ENCODE measurements around the gene TXNRD2.

The TXNRD2 gene

GRCh38 chr22:19904935-19905334 is 36.7 kb downstream of the TXNRD2 start:
- Histone ChIP-seq H3K36me3 (ENCODE audit: insufficient read depth, low read length) (no peaks in the 10 kb centered on the region), H3K79me2 (ENCODE audit: control insufficient read depth, insufficient read depth, low read length, unreplicated experiment) (no peaks in the 10 kb centered on the region), H3K27ac (ENCODE audit: low read depth, low read length) (no peak overlapping the region), H2AFZ (ENCODE audit: low read length, unreplicated experiment) (no peak overlapping the region), H3K4me1 (ENCODE audit: control insufficient read depth, insufficient read depth, low read length, unreplicated experiment) (no peaks in the 10 kb centered on the region), H3K27me3 (ENCODE audit: insufficient read depth, low read length) (no peaks in the 10 kb centered on the region), H3K4me3 (ENCODE audit: low read depth, low read length) (no peak overlapping the region)

- no peaks in the 10 kb centered on the region for H3K36me3 ChIP-seq (ENCODE audit: insufficient read depth, low read length)
- H3K27ac ChIP-seq (ENCODE audit: low read depth, low read length), result no peak overlapping the region
- H3K4me1 ChIP-seq (ENCODE audit: control insufficient read depth, insufficient read depth, low read length, unreplicated experiment), result no peaks in the 10 kb centered on the region
- H3K4me3 ChIP-seq (ENCODE audit: low read depth, low read length), result no peak overlapping the region
- no peaks in the 10 kb centered on the region for H3K79me2 ChIP-seq (ENCODE audit: control insufficient read depth, insufficient read depth, low read length, unreplicated experiment)
- no peak overlapping the region for H2AFZ ChIP-seq (ENCODE audit: low read length, unreplicated experiment)
- H3K27me3 ChIP-seq (ENCODE audit: insufficient read depth, low read length), result no peaks in the 10 kb centered on the region
Measured at GRCh38 chr22:19904174-19904856, 37.3 kb downstream of the TXNRD2 start.

DNA sequence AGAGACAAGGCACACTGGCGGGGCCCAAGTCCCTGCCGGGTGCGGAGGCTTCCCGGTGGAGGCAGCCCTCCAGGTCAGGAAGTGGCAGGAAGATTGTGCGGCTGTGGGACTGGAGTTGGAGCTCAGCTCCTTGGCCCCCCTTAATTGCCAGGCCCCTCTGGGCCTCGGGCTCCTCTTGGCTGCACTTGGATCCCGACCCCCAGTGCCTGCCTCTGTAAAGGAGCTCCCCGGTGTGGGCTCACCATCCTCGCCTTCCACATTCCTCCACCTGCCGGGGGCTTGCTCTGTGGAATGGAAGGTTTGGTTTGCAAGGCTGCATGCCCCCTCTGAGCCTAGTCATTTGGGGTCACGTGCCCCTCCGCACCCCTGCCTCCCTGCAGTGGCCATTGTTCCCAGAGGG is 38.1 kb downstream of the TXNRD2 start:
- Histone ChIP-seq H2AFZ (ENCODE audit: low read length, unreplicated experiment) (no peak overlapping the region), H3K27me3 (ENCODE audit: insufficient read depth, low read length) (no peaks in the 10 kb centered on the region), H3K27ac (ENCODE audit: low read depth, low read length) (no peak overlapping the region), H3K4me3 (ENCODE audit: low read depth, low read length) (no peak overlapping the region), H3K79me2 (ENCODE audit: control insufficient read depth, insufficient read depth, low read length, unreplicated experiment) (no peaks in the 10 kb centered on the region), H3K36me3 (ENCODE audit: insufficient read depth, low read length) (no peaks in the 10 kb centered on the region), H3K4me1 (ENCODE audit: control insufficient read depth, insufficient read depth, low read length, unreplicated experiment) (no peaks in the 10 kb centered on the region)

GRCh38 chr22:19903031-19903430 is 38.6 kb downstream of the TXNRD2 start:
- no peaks in the 10 kb centered on the region for H3K27me3 ChIP-seq (ENCODE audit: insufficient read depth, low read length)
- H3K36me3 ChIP-seq (ENCODE audit: insufficient read depth, low read length), result no peaks in the 10 kb centered on the region
- no peak overlapping the region for H3K27ac ChIP-seq (ENCODE audit: low read depth, low read length)
- H3K4me3 ChIP-seq (ENCODE audit: low read depth, low read length), result no peak overlapping the region
- no peaks in the 10 kb centered on the region for H3K79me2 ChIP-seq (ENCODE audit: control insufficient read depth, insufficient read depth, low read length, unreplicated experiment)
- no peak overlapping the region for H2AFZ ChIP-seq (ENCODE audit: low read length, unreplicated experiment)
- H3K4me1 ChIP-seq (ENCODE audit: control insufficient read depth, insufficient read depth, low read length, unreplicated experiment), result no peaks in the 10 kb centered on the region

- Histone ChIP-seq H3K27ac (ENCODE audit: low read depth, low read length) (no peak overlapping the region), H3K27me3 (ENCODE audit: insufficient read depth, low read length) (no peaks in the 10 kb centered on the region), H3K4me3 (ENCODE audit: low read depth, low read length) (no peak overlapping the region), H2AFZ (ENCODE audit: low read length, unreplicated experiment) (no peak overlapping the region), H3K79me2 (ENCODE audit: control insufficient read depth, insufficient read depth, low read length, unreplicated experiment) (no peaks in the 10 kb centered on the region), H3K4me1 (ENCODE audit: control insufficient read depth, insufficient read depth, low read length, unreplicated experiment) (no peaks in the 10 kb centered on the region), H3K36me3 (ENCODE audit: insufficient read depth, low read length) (no peaks in the 10 kb centered on the region)
Measured at GRCh38 chr22:19902245-19902715, 39.3 kb downstream of the TXNRD2 start.

DNA sequence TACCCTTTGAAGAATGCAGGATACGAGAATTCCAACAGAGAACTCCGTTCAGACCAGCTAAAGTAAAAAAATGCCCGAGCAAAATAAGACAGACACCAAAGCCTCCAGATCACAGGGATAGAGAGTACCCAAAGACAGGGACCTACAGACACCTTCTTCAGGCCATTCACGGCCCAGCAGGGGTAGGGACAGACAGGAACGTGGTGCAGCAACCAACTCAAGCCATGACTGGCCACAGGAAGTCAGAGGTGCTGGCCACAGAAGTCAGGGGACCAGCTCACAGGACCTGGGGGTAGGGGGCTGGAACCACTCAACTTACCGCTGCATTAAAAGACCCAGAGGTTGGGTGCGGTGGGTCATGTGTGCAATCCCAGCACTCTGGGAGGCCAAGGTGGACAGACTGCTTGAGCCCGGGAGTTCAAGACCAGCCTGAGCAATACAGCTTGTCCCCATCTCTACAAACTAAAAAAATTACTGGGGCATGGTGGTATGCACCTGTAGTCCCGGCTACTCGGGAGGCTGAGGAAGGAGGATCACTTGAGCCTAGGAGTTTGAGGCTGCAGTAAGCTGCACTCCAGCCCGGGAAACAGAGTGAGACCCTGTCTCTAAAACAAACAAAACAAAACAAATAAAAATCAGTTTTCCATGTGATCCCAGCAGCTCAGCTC is 39.9 kb downstream of the TXNRD2 start:
- Histone ChIP-seq H3K4me1 (ENCODE audit: control insufficient read depth, insufficient read depth, low read length, unreplicated experiment) (no peaks in the 10 kb centered on the region), H3K4me3 (ENCODE audit: low read depth, low read length) (no peak overlapping the region), H2AFZ (ENCODE audit: low read length, unreplicated experiment) (no peak overlapping the region)

GRCh38 chr22:19900707-19901436 is 40.7 kb downstream of the TXNRD2 start:
- Histone ChIP-seq H3K27ac (ENCODE audit: low read depth, low read length) (no peak overlapping the region), H2AFZ (ENCODE audit: low read length, unreplicated experiment) (no peak overlapping the region), H3K4me3 (ENCODE audit: low read depth, low read length) (no peak overlapping the region), H3K27me3 (ENCODE audit: insufficient read depth, low read length) (no peaks in the 10 kb centered on the region), H3K79me2 (ENCODE audit: control insufficient read depth, insufficient read depth, low read length, unreplicated experiment) (no peaks in the 10 kb centered on the region), H3K4me1 (ENCODE audit: control insufficient read depth, insufficient read depth, low read length, unreplicated experiment) (no peaks in the 10 kb centered on the region), H3K36me3 (ENCODE audit: insufficient read depth, low read length) (no peaks in the 10 kb centered on the region)

More for the DNA sequence above, 39.9 kb downstream of the TXNRD2 start:
- Histone ChIP-seq H3K27ac (ENCODE audit: low read depth, low read length) (no peak overlapping the region), H3K27me3 (ENCODE audit: insufficient read depth, low read length) (no peaks in the 10 kb centered on the region), H3K79me2 (ENCODE audit: control insufficient read depth, insufficient read depth, low read length, unreplicated experiment) (no peaks in the 10 kb centered on the region), H3K36me3 (ENCODE audit: insufficient read depth, low read length) (no peaks in the 10 kb centered on the region)

DNA sequence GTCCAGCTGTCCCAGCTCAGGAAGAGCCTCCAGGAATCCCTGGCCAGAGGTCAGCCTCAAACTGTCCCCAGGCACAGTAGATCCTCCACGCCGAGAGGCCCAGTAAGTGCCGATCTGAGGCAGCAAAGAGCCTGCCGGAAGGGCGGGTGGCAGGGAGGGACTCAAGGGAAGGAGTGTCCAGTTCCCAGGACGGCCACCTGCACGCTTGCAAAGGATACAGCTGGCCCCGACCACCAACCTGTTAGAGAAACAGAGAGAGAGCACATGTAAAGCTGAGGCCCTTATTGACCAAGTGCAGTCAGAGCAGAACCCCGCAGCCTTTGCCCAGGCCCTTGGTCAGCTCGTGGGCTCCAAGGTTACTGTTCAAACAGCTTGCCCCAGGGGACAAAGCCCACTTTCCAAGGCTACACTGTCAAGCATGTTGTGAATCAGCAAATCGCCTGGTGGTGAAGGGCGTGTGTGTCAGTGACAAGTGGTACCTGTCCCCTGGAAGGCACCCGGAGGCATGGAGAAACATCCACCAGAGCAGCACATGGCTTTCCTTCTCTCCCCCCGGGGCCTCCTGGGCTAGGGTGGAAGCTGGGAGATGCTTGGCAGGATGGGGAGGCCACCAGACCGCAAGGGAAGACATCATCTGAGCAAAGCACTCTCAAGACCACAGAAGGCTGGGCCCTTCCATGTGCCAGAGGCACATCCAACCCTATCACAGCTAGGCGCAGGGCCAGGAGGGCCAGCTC is 42.6 kb downstream of the TXNRD2 start:
- H3K27ac ChIP-seq (ENCODE audit: low read depth, low read length), result no peak overlapping the region
- H3K27me3 ChIP-seq (ENCODE audit: insufficient read depth, low read length), result no peaks in the 10 kb centered on the region
- H3K4me3 ChIP-seq (ENCODE audit: low read depth, low read length), result no peak overlapping the region
- H3K79me2 ChIP-seq (ENCODE audit: control insufficient read depth, insufficient read depth, low read length, unreplicated experiment), result no peaks in the 10 kb centered on the region
- no peaks in the 10 kb centered on the region for H3K36me3 ChIP-seq (ENCODE audit: insufficient read depth, low read length)
- no peak overlapping the region for H2AFZ ChIP-seq (ENCODE audit: low read length, unreplicated experiment)
- no peaks in the 10 kb centered on the region for H3K4me1 ChIP-seq (ENCODE audit: control insufficient read depth, insufficient read depth, low read length, unreplicated experiment)

- no peaks in the 10 kb centered on the region for H3K79me2 ChIP-seq (ENCODE audit: control insufficient read depth, insufficient read depth, low read length, unreplicated experiment)
- H3K27ac ChIP-seq (ENCODE audit: low read depth, low read length), result no peak overlapping the region
- H3K4me1 ChIP-seq (ENCODE audit: control insufficient read depth, insufficient read depth, low read length, unreplicated experiment), result no peaks in the 10 kb centered on the region
- H3K4me3 ChIP-seq (ENCODE audit: low read depth, low read length), result no peak overlapping the region
- no peaks in the 10 kb centered on the region for H3K36me3 ChIP-seq (ENCODE audit: insufficient read depth, low read length)
- H2AFZ ChIP-seq (ENCODE audit: low read length, unreplicated experiment), result no peak overlapping the region
- H3K27me3 ChIP-seq (ENCODE audit: insufficient read depth, low read length), result no peaks in the 10 kb centered on the region
Measured at GRCh38 chr22:19898145-19898544, 43.5 kb downstream of the TXNRD2 start.

GRCh38 chr22:19897726-19898125 is 43.9 kb downstream of the TXNRD2 start:
- Histone ChIP-seq H2AFZ (ENCODE audit: low read length, unreplicated experiment) (no peak overlapping the region), H3K36me3 (ENCODE audit: insufficient read depth, low read length) (no peaks in the 10 kb centered on the region), H3K27me3 (ENCODE audit: insufficient read depth, low read length) (no peaks in the 10 kb centered on the region), H3K79me2 (ENCODE audit: control insufficient read depth, insufficient read depth, low read length, unreplicated experiment) (no peaks in the 10 kb centered on the region), H3K4me3 (ENCODE audit: low read depth, low read length) (no peak overlapping the region), H3K27ac (ENCODE audit: low read depth, low read length) (no peak overlapping the region), H3K4me1 (ENCODE audit: control insufficient read depth, insufficient read depth, low read length, unreplicated experiment) (peaks cover 4% of the 10 kb centered on the region)
